HG03196 (cell line): Measurements from ENCODE around the gene EHD1.
"Not testable (repeated sequence)": the region's sequence is repeated elsewhere in the genome, so short reads cannot be mapped to it uniquely, and the experiment has no call there.

Experiments used
- ATAC-seq: cut with Tn5 transposase; IDR thresholded peaks from one replicate; pipeline ENCODE4 v1.9.1; 2021; ENCODE audit not compliant: unreplicated experiment

The EHD1 gene

GRCh38 chr11:64832467-64833197 lies 45.8 kb downstream of the EHD1 start:
- ATAC-seq: no peak

DNA sequence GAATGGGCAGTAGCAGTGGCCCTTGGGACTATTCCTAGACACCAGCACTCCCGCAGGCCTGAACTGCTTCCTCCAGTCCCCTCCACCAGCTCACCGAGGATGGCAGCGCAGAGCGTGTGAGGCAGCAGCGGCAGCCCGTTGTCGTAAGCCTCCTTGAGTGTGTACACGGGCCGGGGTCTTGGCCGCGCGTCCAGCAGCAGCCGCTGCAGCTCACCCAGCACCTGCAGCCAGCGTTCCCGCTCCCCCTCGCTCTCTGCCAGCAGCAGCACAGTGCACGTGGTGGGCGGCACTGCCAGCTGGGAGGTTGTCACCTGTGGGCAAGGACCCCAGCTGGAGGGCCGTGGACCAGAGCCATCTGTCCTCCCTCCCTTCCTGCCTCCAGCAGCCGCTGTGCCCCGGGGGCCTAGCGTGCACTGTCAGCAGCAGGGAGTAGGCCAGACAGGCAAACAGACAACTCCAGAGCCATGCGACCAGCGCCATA lies 47.0 kb downstream of the EHD1 start:
- ATAC-seq: no peak

- no peak for ATAC-seq
Observed at GRCh38 chr11:64829536-64830251, 48.7 kb downstream of the EHD1 start.

DNA sequence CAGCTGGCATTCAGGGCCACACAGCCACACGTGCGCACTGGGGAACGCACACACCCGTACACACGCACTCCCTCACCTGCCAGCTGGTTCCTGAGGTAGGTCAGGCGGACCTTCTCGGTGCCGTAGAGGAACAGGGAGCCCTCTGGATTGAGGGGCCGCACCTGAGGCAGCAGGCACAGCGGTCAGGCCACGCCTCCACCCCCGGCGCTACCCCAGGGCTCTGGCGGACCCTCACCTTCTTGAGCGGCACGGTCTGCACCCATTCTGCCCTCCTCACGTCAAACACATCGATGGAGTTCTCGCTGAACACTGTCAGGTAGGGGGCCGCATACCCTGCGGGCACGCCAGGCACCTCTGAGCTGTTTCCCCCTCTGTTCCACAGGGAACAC lies 51.0 kb downstream of the EHD1 start:
- ATAC-seq: no peak

DNA sequence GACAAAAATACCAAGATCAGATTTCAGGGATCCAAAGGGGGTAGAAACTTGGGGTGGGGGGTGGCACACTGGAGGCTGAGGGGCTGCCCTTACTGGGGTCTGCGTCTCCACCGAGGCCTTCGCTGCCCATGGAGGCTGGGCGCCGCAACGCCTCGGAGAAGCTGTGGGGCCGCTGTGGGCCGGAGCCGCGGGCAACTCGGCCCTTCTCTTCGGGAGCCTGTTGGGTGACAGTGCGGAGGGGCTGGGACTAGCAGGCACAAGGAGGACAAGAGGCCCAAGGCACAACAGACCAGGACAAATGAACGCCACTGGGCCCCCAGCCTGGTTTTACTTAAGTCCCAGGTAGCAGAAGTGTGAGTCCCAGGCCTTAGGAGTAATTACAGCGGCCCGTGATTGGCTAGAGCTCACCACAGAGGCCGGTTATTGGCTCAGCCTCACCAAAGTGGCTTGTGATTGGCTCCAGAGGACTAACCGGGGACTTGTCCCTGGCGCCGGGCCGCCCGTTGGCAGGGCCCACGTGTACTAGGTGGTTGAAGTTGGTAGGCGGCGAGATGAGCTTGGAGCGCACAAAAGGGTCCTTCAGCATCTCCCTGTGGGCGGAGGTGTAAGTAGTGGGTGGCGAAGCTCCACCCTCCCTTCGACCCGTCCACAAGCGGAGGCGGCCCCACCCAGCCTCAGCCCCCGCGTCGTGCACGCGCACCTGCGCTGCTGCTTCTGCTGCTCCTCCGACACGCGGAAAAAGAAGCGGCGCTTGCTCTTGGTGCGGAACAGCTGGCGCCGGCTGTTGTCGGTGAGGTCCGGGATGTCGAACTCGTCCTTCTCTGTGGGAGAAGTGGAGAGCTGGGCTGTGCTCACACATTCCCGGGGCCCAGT lies 51.6 kb downstream of the EHD1 start:
- ATAC-seq: no peak

DNA sequence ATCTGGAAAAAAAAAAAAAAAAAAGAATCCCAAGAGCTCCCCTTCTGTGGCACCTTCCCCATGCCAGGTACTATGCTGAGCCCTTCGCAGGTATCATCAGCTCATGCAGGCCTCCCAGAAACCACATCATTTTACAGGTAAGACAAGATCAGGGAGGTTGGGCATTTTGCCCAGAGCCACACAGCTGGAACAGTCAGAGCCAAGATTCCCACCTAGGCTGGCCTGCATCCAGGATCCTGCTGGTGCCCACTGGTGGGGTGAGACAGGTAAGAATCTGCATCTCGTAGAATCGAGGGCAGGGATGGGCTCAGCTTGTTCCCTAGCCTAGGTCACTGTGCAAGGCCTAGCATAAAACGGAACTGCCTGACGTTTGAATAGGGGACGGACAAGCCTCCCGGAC lies 52.4 kb downstream of the EHD1 start:
- no peak for ATAC-seq

- no peak for ATAC-seq
Observed at GRCh38 chr11:64823568-64824119, 54.8 kb downstream of the EHD1 start.

- ATAC-seq: no peak
Observed at GRCh38 chr11:64817476-64817875, 60.9 kb downstream of the EHD1 start.

DNA sequence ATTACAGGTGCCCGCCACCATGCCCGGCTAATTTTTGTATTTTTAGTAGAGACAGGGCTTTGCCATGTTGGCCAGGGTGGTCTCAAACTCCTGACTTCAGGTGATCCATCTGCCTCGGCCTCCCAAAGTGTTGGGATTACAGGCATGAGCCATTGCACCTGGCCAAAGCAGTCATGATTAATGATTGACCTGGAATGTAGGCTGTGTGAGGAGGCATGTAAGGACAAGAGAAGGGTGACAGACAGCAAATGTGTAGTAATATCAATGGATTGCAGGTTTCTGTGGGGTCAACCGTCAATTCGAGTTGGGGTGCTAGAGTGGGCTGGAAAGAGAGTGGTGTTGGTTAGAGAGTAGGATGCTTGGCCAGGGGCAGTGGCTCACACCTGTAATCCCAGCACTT lies 63.0 kb downstream of the EHD1 start:
- ATAC-seq: not testable (repeated sequence)

GRCh38 chr11:64814712-64815187 lies 63.7 kb downstream of the EHD1 start:
- peak; percentile 66 for ATAC-seq

GRCh38 chr11:64813826-64814225 lies 64.6 kb downstream of the EHD1 start:
- no peak for ATAC-seq

- no peak for ATAC-seq
Observed at GRCh38 chr11:64810891-64811272, 67.5 kb downstream of the EHD1 start.

DNA sequence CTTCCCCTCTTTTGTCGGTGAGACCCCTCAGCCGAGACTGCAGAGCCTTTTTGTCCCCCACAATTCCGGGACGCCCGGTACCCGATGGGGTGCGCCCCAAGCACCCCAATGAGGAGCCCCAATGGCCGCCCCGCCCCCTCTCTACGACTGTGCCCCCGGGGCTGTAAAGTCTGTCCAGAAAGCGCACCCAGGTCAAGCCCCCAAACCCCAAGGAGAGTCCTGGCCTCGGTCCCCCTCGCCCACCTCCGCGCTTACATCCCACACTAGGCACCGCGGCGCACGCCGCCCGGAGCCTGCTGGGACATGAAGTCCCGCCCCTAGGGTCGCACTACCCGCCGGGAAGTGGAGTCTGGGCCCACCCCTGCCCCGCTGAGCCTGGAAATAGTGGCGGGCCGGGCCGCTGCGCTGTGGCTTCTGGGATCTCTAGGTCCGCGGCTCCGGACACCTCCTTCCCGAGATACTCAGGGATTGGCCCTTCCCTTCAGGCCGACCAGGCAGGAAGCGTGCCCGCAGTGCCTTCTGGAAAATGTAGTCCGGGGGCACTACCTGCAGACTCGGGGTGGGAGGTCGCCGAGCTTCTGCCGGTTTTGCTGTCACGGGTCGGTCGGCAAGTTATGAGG lies 68.0 kb downstream of the EHD1 start, which contains the start of gene MEN1:
MEN1 (minus strand) TSS at position 281 of the 620 bp plus-strand sequence. CDS start 442 bp downstream, outside the sequence.
- ATAC-seq: peak; percentile 49

- no peak for ATAC-seq
Observed at GRCh38 chr11:64809781-64810241, 68.6 kb downstream of the EHD1 start.

GRCh38 chr11:64805481-64805880 lies 72.9 kb downstream of the EHD1 start:
- ATAC-seq: no peak

- ATAC-seq: no peak
Observed at GRCh38 chr11:64804346-64805210, 73.8 kb downstream of the EHD1 start.

- no peak for ATAC-seq
Observed at GRCh38 chr11:64803846-64804345, 74.5 kb downstream of the EHD1 start.

- peak; percentile 44 for ATAC-seq
Observed at GRCh38 chr11:64803158-64803845, 75.1 kb downstream of the EHD1 start, which contains the start of gene MAP4K2. Gene MAP4K2, minus strand, starts transcription at chr11:64803214. Its CDS starts 65 bp downstream, at chr11:64803149.
